Stimulated activated naive CD4-positive, alpha-beta T cell (primary cell): ENCODE measurements around the gene XCL1.
"Not testable (repeated sequence)": the region's sequence is repeated elsewhere in the genome, so short reads cannot be mapped to it uniquely, and the experiment has no call there.

ENCODE experiments used
- DNase-seq, 6 experiments: peaks; one replicate each; lab custom pipeline; 2025; lab: John Stamatoyannopoulos, UW

Gene XCL1, protein sequence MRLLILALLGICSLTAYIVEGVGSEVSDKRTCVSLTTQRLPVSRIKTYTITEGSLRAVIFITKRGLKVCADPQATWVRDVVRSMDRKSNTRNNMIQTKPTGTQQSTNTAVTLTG

DNA sequence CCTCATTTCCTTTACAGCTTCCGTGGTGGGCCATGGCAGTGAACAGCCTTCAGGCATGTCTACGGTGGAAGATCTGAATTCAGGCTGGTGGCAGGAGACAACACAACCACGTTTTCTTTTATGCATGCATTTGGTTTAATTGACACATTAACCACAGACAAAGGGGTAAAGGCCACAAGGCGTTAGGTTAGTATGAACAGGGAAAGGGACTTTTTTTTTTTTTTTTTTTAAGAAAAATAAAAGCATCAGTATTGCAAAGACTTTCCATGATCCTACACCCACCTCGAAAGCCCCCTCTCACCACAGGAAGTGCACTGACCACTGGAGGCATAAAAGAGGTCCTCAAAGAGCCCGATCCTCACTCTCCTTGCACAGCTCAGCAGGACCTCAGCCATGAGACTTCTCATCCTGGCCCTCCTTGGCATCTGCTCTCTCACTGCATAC lies at the start of gene XCL1:
Gene XCL1 (plus strand): TSS at position 361 of the 444 bp plus-strand sequence. CDS start 33 bp downstream, at position 394.
- not testable (repeated sequence) for DNase-seq

DNA sequence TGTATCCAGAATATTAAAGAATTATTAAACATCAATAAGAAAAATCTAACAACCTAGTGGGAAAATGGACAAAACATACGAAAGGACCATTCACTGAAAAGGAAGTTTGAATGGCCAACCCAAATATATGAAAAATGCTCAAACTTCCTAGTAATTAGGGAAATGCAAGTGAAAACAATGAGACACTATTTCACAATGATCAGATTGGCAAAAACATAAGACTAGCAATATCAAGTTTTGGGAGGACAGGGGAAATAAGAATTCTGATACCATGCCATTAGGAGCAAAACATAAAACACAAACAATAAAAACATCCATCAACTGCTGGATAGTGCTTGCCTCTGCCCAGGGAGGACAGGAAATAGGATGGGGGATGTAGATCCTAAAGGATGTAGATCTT lies 46.9 kb upstream of the XCL1 start:
- DNase-seq: no peak

DNA sequence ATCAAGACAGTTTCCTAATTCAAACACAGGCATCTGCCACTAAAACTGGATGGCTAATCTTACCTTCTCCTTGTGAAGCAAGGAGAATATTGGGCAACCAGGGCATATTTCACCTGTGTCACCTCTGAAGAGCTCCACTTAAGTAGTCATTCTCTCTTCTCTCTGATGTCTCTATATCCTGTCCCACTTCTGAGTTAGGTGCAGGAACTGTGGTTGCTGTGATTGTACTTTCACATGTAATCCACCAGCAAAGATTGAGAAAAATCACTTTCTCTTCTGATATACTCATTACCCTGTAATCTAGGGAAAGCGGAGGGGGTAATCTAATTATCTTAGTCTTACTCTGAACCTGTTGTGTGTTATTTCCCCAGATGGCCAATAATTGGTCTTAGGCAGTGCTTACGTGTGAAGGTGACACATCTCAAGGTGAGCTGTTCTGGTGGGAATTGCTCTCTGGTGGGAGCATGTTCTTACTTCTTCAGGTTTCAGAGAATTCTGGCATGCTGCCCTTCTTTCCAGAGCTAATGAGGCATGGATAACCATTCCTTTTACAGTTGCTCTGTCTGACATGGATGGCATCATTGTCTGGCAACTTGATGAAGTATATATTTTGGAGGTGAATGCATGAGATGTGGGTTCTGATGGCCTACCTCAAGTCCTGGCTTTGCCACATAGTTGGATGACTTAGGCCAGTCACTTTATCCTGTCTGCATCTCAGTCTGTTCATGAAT lies 44.6 kb upstream of the XCL1 start:
- peak in 3 of 6 experiments; percentile 38 to 54 (median 50) for DNase-seq

DNA sequence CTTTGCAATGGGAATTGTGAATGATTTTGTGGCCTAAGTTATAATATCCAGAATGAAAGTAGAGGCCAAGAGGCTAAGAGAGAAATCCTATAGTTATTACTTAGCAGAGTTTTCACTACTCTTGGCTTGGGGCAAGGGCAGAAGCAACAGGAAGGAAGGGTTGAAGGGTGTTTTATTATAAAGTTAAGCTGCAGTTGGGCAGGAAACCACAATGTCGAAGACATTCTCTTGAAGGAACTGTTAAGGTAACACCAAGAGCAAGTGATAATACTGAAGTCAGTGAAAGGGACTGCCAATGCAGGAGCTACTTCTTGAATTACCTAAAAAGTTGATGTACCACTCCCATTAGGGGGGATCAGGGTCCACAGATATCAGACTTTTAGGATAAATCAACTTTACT lies 40.9 kb upstream of the XCL1 start:
- DNase-seq: peak in 3 of 6 experiments; percentile 51 to 60 (median 55)

DNA sequence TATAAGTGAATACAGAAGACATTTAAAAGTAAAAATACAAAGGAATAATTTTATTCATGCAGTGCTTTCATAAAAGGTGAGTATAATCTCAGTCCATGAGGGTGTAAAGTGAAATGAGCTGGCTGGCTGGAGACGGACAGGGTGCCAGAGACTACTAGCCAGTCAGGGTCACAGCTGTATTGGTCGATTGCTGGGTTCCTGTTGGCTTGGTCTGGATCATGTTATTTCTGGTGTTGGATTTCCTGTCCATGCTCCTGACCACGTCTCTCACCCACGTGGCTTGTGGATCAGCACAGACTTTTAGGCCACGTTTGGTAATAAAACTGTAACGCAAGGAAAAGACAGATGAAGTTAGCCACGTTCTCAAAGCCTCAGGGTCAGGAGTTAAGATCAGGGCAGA lies 35.6 kb upstream of the XCL1 start:
- not testable (repeated sequence) for DNase-seq

DNA sequence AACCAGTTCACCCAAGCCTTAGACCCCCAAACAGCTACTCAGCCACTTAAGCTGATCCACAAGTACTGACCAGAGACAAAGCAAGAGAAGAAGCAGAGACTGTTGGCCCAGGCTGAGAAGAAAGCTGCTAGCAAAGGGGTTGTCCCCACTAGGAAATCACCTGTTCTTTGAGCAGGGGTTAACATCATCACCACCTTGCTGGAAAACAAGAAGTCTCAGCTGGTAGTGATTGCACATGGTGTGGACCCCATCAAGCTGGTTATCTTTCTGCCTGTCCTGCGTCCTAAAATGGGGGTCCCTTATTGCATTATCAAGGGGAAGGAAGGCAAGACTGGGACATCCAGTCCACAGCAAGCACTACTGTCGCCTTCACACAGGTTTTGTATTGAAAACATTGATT lies 33.4 kb upstream of the XCL1 start:
- DNase-seq: not testable (repeated sequence)

DNA sequence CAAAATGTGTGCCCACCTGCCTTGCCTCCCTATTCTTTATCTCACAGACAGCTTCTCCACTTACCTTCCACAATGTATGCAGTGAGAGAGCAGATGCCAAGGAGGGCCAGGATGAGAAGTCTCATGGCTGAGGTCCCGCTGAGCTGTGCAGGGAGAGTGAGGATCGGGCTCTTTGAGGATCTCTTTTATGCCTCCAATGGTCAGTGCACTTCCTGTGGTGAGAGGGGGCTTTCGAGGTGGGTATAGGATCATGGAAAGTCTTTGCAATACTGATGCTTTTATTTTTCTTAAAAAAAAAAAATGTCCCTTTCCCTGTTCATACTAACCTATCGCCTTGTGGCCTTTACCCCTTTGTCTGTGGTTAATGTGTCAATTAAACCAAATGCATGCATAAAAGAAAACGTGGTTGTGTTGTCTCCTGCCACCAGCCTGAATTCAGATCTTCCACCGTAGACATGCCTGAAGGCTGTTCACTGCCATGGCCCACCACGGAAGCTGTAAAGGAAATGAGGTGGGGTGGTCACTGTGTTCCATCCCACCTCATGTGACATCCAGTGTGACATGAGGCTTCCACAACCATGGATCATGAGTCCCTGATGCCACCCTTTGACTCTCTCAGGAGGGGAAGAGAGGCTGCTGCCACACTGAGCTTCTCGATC lies 32.4 kb upstream of the XCL1 start, which contains the start of gene XCL2:
Gene XCL2 (minus strand): TSS at position 158 of the 659 bp plus-strand sequence. CDS start 33 bp downstream, at position 125.
- not testable (repeated sequence) for DNase-seq

DNA sequence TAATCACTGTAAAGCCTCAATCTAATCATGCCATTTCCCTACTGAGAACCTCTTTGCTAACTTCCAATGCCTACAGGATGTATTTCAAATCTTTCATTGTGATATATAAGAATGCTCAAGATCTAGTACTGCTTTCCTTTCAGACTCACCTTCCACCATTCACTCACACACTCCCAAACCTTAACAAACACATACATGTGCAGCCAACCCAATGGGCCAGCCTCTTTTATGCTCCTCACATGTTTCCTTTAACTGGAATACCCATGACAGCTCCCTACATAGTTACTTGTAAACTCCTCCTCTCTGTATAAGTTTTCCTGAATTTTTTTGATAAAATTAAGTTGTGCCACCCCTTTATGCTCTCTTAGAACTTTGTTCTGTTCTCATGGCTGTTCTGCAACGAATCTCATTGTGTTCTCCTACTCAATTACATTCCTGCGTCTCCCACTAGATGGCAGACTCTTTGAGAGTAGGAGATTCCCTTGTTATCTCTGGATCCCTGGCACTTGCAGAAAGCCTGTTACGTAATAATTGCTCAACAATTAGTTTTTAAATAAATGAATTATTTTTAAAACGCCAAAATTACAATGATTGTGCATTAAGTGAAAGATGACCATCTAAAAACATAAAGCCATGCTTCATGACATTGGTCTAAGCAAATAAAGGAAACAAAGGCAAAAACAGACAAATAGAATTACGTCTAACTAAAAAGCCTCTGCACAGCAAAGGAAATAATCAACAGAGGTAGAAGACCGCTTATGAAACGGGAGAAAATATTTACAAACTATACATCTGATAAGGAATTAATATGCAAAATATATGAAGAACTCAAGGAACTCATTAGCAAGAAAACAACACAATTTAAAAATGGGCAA lies 30.5 kb upstream of the XCL1 start:
- DNase-seq: not testable (repeated sequence)

DNA sequence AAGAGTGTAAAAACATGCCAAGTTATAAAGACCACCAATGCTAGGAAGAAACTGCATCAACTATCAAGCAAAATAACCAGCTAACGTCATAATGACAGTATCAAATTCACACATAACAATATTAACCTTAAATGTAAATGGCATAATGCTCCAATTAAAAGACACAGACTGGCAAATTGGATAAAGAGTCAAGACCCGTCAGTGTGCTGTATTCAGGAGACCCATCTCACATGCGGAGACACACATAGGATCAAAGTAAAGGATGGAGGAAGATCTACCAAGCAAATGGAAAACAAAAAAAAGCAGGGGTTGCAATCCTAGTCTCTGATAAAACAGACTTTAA lies 29.9 kb upstream of the XCL1 start:
- not testable (repeated sequence) for DNase-seq

DNA sequence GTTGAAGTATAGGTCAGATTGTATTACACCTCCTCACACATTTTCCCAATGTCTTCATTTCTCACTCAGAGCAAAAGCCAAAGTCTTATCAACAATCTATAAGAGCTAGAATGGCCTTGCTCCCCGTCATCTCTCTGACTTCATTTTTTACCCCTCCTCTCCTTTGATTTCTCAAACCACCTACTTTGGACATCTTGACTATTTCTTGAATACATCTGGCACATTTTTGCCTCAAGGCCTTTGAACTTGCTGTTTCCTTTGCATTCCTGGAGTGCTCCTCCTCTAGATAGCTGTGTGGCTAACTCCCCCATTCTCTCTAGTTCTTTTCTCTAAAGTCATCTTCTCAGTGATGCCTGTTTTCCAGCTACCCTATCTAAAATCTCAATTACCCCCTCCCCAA lies 25.4 kb upstream of the XCL1 start:
- DNase-seq: no peak

DNA sequence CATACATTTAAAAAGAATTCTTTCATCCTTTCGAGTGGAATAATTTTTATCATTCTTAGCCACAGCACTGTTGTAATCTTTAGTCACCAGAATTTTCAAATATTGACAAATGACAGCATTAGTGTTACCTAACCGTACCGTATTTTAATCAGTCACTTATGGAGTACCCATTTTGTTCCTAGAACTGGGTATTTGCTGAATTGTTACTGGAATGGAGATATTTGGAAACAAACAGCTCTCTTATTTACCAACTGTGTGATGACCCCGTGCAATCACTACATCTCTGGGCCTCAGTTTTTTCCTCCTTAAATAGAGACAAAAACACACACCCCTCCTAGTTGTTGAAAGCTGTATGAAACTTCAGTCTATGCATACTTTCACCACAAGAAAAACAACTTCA lies 24.7 kb upstream of the XCL1 start:
- no peak for DNase-seq

DNA sequence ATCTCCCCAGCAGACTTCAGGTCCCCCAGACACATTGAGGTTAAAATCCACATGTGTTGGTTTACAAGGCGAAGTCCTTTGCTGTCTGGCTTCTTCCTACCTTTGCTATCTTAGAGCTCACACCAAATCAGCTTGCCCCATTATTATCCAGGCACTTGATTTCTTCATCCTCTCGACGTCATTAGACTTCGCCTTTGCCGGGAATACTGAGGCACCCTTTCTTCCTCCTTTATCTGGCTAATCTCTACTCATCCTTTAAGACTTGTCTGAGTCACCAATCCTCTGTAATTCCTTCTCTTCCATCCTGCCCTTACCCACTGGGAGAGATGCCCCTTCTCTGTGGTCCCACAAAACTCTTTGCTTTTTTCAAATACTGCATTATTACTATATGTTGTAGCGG lies 23.4 kb upstream of the XCL1 start:
- no peak for DNase-seq

DNA sequence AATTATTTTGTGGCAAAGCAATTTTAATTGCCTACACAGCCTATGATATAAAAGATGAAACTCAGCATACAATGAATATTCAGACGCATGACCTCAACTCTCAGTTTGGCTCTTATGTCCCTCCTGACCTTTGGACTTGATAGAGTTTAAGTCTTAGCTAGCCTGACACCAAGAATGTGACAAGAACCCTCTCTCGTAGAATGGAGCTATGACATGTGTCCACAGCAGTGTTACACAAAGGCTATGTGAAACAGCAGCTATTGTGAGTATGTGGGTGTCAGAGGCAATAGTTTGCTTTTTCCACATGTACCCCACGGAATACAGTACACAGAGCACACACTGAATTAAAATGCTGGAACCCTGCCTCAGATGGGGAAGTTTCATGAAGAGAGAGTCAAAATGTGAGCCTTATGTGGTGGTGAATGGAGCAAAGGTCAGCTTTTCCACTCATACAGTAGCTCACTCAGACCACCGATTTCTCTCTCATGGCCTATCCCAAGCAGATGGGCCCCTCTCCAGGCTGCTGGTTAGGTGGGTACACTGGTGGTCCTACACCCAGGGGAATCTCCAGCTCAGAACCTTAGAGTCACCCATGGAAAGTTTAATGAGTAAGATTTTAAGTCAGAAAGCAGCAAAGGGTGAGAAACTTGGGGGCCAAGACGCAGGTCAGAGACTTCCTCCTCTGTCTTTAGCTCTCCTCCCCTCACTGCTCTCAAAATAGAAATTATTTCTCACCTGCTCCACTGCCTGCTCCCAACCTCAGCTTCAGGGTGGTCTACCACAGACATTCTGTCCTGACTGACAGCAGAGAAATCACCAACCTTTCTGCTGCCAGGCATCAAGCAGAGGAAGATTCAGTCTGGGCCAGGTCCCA lies 22.5 kb upstream of the XCL1 start:
- DNase-seq: no peak

DNA sequence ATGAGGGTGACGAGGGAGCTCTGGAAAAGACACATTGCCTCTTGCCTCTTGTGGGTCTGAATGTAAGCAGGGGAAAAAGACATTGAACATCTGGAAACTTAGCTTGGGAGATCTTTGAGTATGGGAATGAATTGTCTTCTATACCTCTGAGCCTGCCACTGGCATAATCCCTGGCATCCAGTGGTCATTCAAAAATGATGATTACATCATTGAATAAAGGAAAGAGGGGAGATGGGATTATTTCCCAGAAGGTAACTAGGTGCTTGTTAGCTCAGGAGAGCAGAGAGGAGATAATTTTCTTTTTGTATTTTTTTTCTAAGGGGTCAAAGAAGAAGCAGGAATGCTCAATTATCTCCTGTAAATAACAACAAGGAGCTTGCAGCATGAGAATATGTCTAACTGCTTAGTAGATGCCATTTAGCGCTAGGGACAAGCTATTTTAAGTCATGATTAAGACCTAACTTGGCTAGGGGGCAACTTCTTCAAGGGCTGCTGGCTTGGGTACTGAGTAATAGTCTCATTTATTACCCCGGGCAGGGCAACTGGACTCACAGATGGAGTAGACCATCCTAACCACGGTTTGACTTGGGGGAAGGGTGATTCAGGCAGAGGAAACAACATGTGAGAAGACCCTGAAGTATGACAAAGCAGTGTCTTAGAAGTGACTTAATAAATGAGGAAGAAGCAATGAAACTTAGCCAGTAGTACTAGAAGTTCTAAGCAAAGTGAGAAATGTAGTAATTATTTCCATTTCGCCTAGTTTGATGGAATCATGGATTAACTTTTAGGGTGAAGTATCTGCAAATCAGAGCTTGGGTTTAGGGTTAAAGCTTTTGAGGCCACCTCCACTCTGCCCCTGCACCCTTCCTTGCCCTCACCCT lies 21.6 kb upstream of the XCL1 start:
- no peak for DNase-seq

DNA sequence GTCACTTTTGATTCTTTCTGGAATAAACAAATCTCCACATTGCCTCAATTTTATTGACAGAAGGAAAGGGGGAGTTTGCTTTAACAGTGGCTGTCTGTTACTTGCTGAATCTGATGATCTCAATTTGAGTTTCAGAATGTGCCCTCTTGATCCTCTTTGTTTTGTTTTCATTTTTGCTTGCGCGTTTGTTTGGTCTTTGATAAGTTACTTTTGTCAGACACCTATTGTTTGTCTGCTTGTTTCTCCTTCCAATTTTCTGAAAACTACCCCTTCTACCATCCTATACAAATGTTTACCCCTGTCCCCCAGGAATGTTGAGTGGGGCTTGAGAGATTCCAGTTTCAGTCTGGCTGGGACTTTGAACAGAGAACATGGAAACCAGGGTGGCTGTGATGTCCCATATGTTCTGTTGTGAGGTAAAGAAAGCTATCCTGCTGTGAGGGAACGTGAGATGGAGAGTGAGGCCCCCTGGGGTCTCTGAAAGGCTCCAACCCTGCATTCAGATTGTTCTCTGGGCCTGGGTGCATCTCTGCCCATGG lies 20.8 kb upstream of the XCL1 start:
- no peak for DNase-seq

DNA sequence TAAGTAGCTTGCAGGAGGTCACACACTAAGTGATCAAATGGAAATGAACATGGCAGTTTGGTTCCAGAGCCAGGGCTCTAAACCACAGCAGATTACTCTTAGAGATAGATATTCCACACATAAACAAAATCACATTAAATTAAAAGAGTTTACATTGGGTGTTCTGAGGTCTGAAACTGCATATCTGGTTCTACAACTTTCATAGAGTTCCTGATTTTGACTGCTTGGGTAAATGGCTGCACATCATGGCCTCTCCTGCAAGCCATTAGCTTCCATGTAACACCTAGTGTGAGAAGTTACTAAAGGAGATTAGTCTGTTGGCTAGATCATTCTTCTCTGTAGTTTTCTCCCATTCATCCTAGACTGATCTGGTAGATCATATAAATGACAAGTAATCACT lies 19.8 kb upstream of the XCL1 start:
- DNase-seq: no peak

DNA sequence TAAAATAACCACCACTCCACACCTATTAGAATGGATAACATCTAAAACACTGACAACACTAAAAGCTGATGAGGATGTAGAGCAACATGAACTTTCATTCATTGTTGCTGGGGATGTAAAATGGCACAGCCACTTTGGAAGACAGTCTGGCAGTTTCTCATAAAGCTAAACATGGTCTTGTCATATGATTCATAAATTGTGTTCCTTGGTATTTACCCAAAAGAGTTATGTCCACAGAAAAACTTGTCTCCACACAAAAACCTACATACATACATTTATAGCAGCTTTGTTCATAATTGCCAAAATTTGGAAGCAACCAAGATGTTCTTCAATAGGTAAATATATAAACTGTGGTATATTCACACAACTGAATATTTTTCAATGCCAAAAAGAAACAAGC lies 16.0 kb upstream of the XCL1 start:
- no peak for DNase-seq

DNA sequence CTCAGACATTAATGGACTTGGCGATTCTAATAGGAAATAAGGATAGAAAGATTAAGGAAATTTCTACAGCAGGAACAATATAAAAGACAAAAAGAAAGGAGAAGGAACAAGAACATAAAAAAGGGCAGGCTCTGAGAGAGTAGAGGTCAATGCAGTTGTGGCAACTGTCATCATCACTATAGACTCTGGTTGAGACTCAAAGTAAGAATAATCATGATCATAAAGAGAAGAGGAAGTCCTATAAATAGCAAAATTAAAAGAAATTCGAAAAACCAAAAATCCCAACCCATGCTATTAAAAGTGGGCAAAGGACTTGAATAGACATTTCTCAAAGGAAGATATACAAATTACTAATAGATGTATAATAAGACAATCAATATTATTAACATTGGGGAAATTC lies 14.4 kb upstream of the XCL1 start:
- no peak for DNase-seq

DNA sequence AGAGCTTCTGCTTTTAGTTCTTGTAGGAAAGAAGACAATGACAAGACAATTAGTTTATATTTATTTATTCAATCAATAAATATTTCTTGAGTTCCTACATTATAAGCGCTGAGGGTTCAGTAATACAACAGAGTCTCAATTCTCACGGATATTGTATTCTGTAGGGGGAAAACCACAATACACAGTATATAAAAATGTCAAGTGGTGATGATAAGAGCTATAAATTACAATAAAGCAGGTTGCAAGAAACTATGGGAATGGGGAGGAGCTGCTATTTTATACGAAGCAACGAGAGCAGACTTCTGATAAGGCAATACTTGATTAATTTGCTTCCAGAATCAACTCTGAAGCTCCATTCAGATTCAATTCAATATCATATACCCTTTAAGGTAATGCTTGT lies 10.6 kb upstream of the XCL1 start:
- DNase-seq: no peak

DNA sequence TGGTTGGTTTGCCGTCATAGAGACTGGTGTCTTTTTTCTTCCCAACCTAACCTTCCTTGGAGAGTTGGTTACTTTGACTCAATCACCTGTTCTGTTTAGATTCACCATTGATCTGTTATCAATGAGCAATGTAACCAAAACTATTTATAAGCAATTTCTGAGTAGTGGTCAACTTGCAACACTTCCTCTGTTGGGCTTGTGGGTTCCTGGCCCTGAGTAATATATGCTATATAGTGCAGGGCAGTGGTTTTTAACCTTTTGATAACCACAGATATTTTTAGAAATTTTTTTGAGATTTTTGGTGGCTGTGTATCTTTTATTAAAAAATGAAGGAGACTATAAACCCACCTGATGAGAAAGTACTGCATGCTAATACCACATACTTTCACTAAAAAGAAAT lies 9.4 kb upstream of the XCL1 start:
- no peak for DNase-seq
